A549 (cell line): ENCODE measurements around the gene C12orf42.

Source experiments
- BHLHE40 ChIP-seq: IDR thresholded peaks from 2 replicates; pipeline ENCODE4 v1.6.1; 2012; ENCODE audit warnings: low read depth, low read length, inconsistent platforms
- CEBPB ChIP-seq, 2 experiments: fragments of >200 bp in 1 of 2; sonication (Bioruptor Twin) in 1 of 2; formaldehyde crosslinking in 1 of 2; IDR thresholded peaks; 2 replicates each; pipeline ENCODE4 v1.6.1; 2012 to 2016
- ESRRA ChIP-seq: fragments of 150-350 bp; IDR thresholded peaks from 2 replicates; pipeline ENCODE4 v1.6.1; 2014; ENCODE audit warnings: mild to moderate bottlenecking, low read length, borderline replicate concordance
- KDM1A ChIP-seq: fragments of 200-600 bp; sonication (generic); IDR thresholded peaks from 2 replicates; pipeline ENCODE4 v1.6.1; 2016; ENCODE audit warnings: low read depth, mild to moderate bottlenecking
- MAX ChIP-seq: IDR thresholded peaks from 2 replicates; pipeline ENCODE4 v1.6.1; 2012
- POLR2A ChIP-seq: IDR thresholded peaks from 2 replicates; pipeline ENCODE4 v1.6.1; 2012; ENCODE audit warnings: mild to moderate bottlenecking, low read length
- REST ChIP-seq: fragments of 200-600 bp; sonication (generic); IDR thresholded peaks from 2 replicates; pipeline ENCODE4 v1.6.1; 2016; ENCODE audit warnings: antibody characterized with exemption, mild to moderate bottlenecking, moderate library complexity
- ZNF302 ChIP-seq: fragments of 250-450 bp; sonication (Bioruptor Pico); IDR thresholded peaks from 2 replicates; pipeline ENCODE4 v1.9.0; 2021; ENCODE audit warnings: inconsistent platforms, mild to moderate bottlenecking, moderate library complexity
- TF ChIP-seq, protein P1 (sequence below): fragments of >200 bp; sonication (Bioruptor Twin); formaldehyde crosslinking; IDR thresholded peaks from 3 replicates; pipeline ENCODE4 v1.5.1; 2016

DNA sequence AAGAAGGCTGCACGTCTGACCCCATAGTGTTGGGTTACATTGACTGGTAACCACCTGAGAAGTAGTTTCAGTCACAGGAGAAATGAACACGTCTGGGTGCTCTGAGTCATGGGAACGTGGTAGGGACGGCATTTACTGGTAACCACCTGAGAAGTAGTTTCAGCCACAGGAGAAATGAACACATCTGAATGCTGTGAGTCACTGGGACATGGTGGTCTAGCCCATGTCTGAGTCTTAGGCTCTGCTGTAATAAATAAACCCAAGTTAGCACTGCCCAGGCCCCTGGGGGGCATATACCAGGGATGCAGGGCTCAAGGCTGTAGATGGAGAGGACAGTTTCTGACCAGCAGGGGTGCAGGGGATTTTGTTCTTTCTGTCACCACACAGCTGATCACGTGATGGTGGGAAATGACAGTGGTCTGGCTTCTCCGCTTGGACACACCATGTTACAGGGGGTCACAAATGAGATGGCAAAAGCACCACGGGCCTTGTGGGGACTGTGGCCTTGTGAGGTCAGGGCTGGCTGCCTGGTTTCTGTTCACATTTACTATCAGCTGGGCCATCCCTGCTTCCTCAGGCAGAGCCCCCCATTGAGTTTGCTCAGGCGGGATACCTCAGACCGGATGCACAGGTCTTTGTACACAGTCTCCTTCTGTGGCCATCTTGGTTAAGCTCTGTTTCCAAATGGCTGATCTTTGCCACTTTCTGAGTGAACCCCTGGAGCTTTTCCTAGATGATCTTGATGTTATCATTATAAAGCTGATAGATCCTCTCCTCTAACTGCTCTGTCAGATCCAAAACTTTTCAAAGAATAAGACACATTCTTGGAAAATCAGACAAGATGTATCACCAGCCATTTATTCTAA lies 9.8 kb upstream of the C12orf42 start:
- TF ChIP-seq POLR2A (no peak), CEBPB (IDR thresholded peaks at IDR 0.05) (no peak), MAX (no peak), KDM1A (no peak), ESRRA (no peak), BHLHE40 (no peak), ZNF302 (CRISPR knock-in tag) (no peak), REST (no peak)
- TF ChIP-seq, protein P1, sequence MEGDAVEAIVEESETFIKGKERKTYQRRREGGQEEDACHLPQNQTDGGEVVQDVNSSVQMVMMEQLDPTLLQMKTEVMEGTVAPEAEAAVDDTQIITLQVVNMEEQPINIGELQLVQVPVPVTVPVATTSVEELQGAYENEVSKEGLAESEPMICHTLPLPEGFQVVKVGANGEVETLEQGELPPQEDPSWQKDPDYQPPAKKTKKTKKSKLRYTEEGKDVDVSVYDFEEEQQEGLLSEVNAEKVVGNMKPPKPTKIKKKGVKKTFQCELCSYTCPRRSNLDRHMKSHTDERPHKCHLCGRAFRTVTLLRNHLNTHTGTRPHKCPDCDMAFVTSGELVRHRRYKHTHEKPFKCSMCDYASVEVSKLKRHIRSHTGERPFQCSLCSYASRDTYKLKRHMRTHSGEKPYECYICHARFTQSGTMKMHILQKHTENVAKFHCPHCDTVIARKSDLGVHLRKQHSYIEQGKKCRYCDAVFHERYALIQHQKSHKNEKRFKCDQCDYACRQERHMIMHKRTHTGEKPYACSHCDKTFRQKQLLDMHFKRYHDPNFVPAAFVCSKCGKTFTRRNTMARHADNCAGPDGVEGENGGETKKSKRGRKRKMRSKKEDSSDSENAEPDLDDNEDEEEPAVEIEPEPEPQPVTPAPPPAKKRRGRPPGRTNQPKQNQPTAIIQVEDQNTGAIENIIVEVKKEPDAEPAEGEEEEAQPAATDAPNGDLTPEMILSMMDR, result no peak
